SK-N-MC (cell line): Measurements from ENCODE around the gene UNC13A.

Experiments
- EZH2 ChIP-seq: fragments of 200-600 bp; sonication (generic); IDR thresholded peaks from one replicate; pipeline ENCODE4 v1.6.1; 2017; ENCODE audit warnings: antibody characterized with exemption
- POLR2AphosphoS5 ChIP-seq: IDR thresholded peaks from 2 replicates; pipeline ENCODE4 v1.6.1; 2012; ENCODE audit warnings: mild to moderate bottlenecking, low read depth, low read length, borderline replicate concordance

GRCh38 chr19:17590866-17591265, 97.3 kb downstream of the UNC13A start:
- TF ChIP-seq POLR2AphosphoS5: no peak
- no peak for TF ChIP-seq EZH2
